WTC11 (cell line): Measurements from ENCODE around the gene SORCS2. TPM values are rescaled to one million over a fixed set of nuclear protein-coding genes. Genes with fewer than 3 reads are reported as not detected.
A peak's percentile ranks its signal among the peaks of the same experiment; 100 is the strongest.

ENCODE experiments used
- ATAC-seq: fragments of 200-7000 bp; cut with Tn5 transposase; 2 replicates; pipeline ENCODE4 v1.10.0; 2021; ENCODE audit warnings: mild to moderate bottlenecking, moderate library complexity
- CTCF ChIA-PET: fragments of 300-600 bp; sonication (Branson Sonifier 250); formaldehyde crosslinking; loops from one replicate; lab custom pipeline; 2021; ENCODE audit warnings: antibody characterized with exemption; lab: Charles Lee
- POLR2A ChIA-PET: fragments of 350-600 bp; sonication (Branson Sonifier 250); formaldehyde crosslinking; loops from one replicate; lab custom pipeline; 2021; ENCODE audit warnings: antibody characterized with exemption; lab: Charles Lee
- DNase-seq: peaks from one replicate; pipeline ENCODE4 v3.0.0; 2021; ENCODE audit warnings: low spot score
- H3K27ac Mint-ChIP-seq: 2 replicates; pipeline ENCODE4 v1.8.0; 2021; ENCODE audit warnings: mixed read lengths
- H3K27me3 Mint-ChIP-seq: 2 replicates; pipeline ENCODE4 v1.8.0; 2021; ENCODE audit warnings: low read depth, mild to moderate bottlenecking, moderate library complexity, mixed read lengths
- H3K36me3 Mint-ChIP-seq: 2 replicates; pipeline ENCODE4 v1.8.0; 2021; ENCODE audit warnings: mixed read lengths
- H3K4me1 Mint-ChIP-seq: 2 replicates; pipeline ENCODE4 v1.8.0; 2022; ENCODE audit warnings: mixed read lengths
- H3K4me3 Mint-ChIP-seq: 2 replicates; pipeline ENCODE4 v1.8.0; 2021; ENCODE audit warnings: mild to moderate bottlenecking, moderate library complexity, mixed read lengths
- H3K9me3 Mint-ChIP-seq: 2 replicates; pipeline ENCODE4 v1.8.0; 2021; ENCODE audit warnings: mixed read lengths
- ATF2 ChIP-seq: sonication (generic); formaldehyde crosslinking; IDR thresholded peaks from 2 replicates; pipeline ENCODE4 v1.8.1; 2022; ENCODE audit warnings: low read depth, missing genetic modification reagents, borderline replicate concordance
- CBFB ChIP-seq: sonication (generic); formaldehyde crosslinking; IDR thresholded peaks from 2 replicates; pipeline ENCODE4 v1.8.1; 2022; ENCODE audit warnings: mild to moderate bottlenecking, low read depth, missing genetic modification reagents
- CREB1 ChIP-seq: sonication (generic); formaldehyde crosslinking; IDR thresholded peaks from 2 replicates; pipeline ENCODE4 v1.8.0; 2023; ENCODE audit warnings: mild to moderate bottlenecking, missing genetic modification reagents
- CTCF ChIP-seq: fragments of 200-600 bp; IDR thresholded peaks from 2 replicates; pipeline ENCODE4 v1.8.0; 2022; ENCODE audit warnings: antibody characterized with exemption
- EMX1 ChIP-seq: fragments of 250-450 bp; sonication (Bioruptor Pico); IDR thresholded peaks from 2 replicates; pipeline ENCODE4 v1.8.0; 2021; ENCODE audit warnings: mild to moderate bottlenecking
- ERG ChIP-seq: fragments of 250-450 bp; sonication (Bioruptor Pico); IDR thresholded peaks from 2 replicates; pipeline ENCODE4 v1.8.0; 2021; ENCODE audit warnings: mild to moderate bottlenecking
- FOXP1 ChIP-seq: sonication (generic); formaldehyde crosslinking; IDR thresholded peaks from 2 replicates; pipeline ENCODE4 v1.8.0; 2022; ENCODE audit warnings: missing genetic modification reagents, mild to moderate bottlenecking, moderate library complexity, borderline replicate concordance
- GABPB1 ChIP-seq: sonication (generic); formaldehyde crosslinking; IDR thresholded peaks from 2 replicates; pipeline ENCODE4 v1.8.1; 2023; ENCODE audit warnings: mild to moderate bottlenecking, missing genetic modification reagents
- HMGXB4 ChIP-seq: sonication (generic); formaldehyde crosslinking; IDR thresholded peaks from 2 replicates; pipeline ENCODE4 v1.8.1; 2023; ENCODE audit warnings: mild to moderate bottlenecking, moderate library complexity, missing genetic modification reagents
- IRF2 ChIP-seq: sonication (generic); formaldehyde crosslinking; IDR thresholded peaks from 2 replicates; pipeline ENCODE4 v1.8.0; 2022; ENCODE audit warnings: low read depth, missing genetic modification reagents, borderline replicate concordance
- MYBL2 ChIP-seq: sonication (generic); formaldehyde crosslinking; IDR thresholded peaks from 2 replicates; pipeline ENCODE4 v1.8.1; 2023; ENCODE audit warnings: mild to moderate bottlenecking, moderate library complexity, missing genetic modification reagents
- NFYB ChIP-seq: sonication (generic); formaldehyde crosslinking; conservative IDR thresholded peaks from 2 replicates; pipeline ENCODE4 v1.8.0; 2022; ENCODE audit warnings: low read depth, missing genetic modification reagents
- NR2C2 ChIP-seq: sonication (generic); formaldehyde crosslinking; IDR thresholded peaks from 2 replicates; pipeline ENCODE4 v1.8.0; 2022; ENCODE audit warnings: mild to moderate bottlenecking, missing genetic modification reagents
- PRDM15 ChIP-seq: sonication (generic); formaldehyde crosslinking; IDR thresholded peaks from 2 replicates; pipeline ENCODE4 v1.8.0; 2022; ENCODE audit warnings: missing genetic modification reagents
- SMAD4 ChIP-seq: sonication (generic); formaldehyde crosslinking; IDR thresholded peaks from 2 replicates; pipeline ENCODE4 v1.8.0; 2022; ENCODE audit warnings: mild to moderate bottlenecking, missing genetic modification reagents
- TCF7 ChIP-seq: sonication (generic); formaldehyde crosslinking; IDR thresholded peaks from 2 replicates; pipeline ENCODE4 v1.8.0; 2022; ENCODE audit warnings: mild to moderate bottlenecking, low read depth, missing genetic modification reagents, moderate library complexity
- TP53 ChIP-seq: sonication (generic); formaldehyde crosslinking; IDR thresholded peaks from 2 replicates; pipeline ENCODE4 v1.8.1; 2023; ENCODE audit warnings: mild to moderate bottlenecking, missing genetic modification reagents
- ZNF121 ChIP-seq: sonication (generic); formaldehyde crosslinking; IDR thresholded peaks from 2 replicates; pipeline ENCODE4 v1.8.0; 2023; ENCODE audit warnings: missing genetic modification reagents
- ZNF232 ChIP-seq: sonication (generic); formaldehyde crosslinking; IDR thresholded peaks from 2 replicates; pipeline ENCODE4 v1.8.0; 2022; ENCODE audit warnings: mild to moderate bottlenecking, missing genetic modification reagents
- ZNF423 ChIP-seq: fragments of 250-450 bp; sonication (Bioruptor Pico); IDR thresholded peaks from 2 replicates; pipeline ENCODE4 v2.1.2; 2022; ENCODE audit warnings: mild to moderate bottlenecking, moderate library complexity
- ZNF512 ChIP-seq: sonication (generic); formaldehyde crosslinking; IDR thresholded peaks from 2 replicates; pipeline ENCODE4 v1.8.1; 2022; ENCODE audit warnings: missing genetic modification reagents, borderline replicate concordance
- ZNF671 ChIP-seq: fragments of 250-450 bp; sonication (Bioruptor Pico); IDR thresholded peaks from 2 replicates; pipeline ENCODE4 v1.8.0; 2021; ENCODE audit warnings: mild to moderate bottlenecking
- total RNA-seq: library from RNA; stranded (reverse); gene quantifications from 3 replicates; pipeline ENCODE4 v1.2.3, GENCODE V29; 2021

The SORCS2 gene
- total RNA-seq, 1 experiment from 2014 or later: 6.6 TPM

GRCh38 chr4:7425591-7426468 is 233.5 kb downstream of the SORCS2 start:
- H3K4me1 Mint-ChIP-seq: peaks cover 36% of the 10 kb centered on the region
- ChIA-PET POLR2A (no interaction called here), CTCF (interaction anchor here (1.6 kb wide), 1 partner anchor 35 kb away, joined by 4 read pairs; no protein-coding TSS in a partner anchor)
- H3K27ac Mint-ChIP-seq: no peak overlapping the region
- no peak for ATAC-seq
- no peak overlapping the region for H3K4me3 Mint-ChIP-seq
- H3K9me3 Mint-ChIP-seq: no peaks in the 10 kb centered on the region
- no peak for TF ChIP-seq ATF2 (CRISPR knock-in tag)
- TF ChIP-seq IRF2: no peak
- TF ChIP-seq ZNF232: no peak
- TF ChIP-seq FOXP1 (CRISPR knock-in tag): no peak
- no peak for TF ChIP-seq SMAD4 (CRISPR knock-in tag)
- no peak for TF ChIP-seq TCF7 (CRISPR knock-in tag)
- no peak for TF ChIP-seq MYBL2 (CRISPR knock-in tag)
- no peak for TF ChIP-seq GABPB1 (CRISPR knock-in tag)
- no peak for TF ChIP-seq ZNF512 (CRISPR knock-in tag)
- TF ChIP-seq EMX1 (CRISPR knock-in tag): no peak
- no peak for TF ChIP-seq ERG (CRISPR knock-in tag)
- DNase-seq: peak; percentile 6
- H3K27me3 Mint-ChIP-seq: peaks cover 2% of the 10 kb centered on the region; the same call in 1 of the 2 replicates
- no peaks in the 10 kb centered on the region for H3K36me3 Mint-ChIP-seq

GRCh38 chr4:7426525-7427171 is 234.3 kb downstream of the SORCS2 start:
- H3K36me3 Mint-ChIP-seq: no peaks in the 10 kb centered on the region
- TF ChIP-seq HMGXB4 (CRISPR knock-in tag): no peak
- TF ChIP-seq ZNF423: no peak
- TF ChIP-seq ZNF121 (CRISPR knock-in tag): no peak
- TF ChIP-seq CREB1: no peak
- no peak for TF ChIP-seq CTCF
- no peak for TF ChIP-seq ZNF232
- TF ChIP-seq PRDM15 (CRISPR knock-in tag): no peak
- TF ChIP-seq CBFB (CRISPR knock-in tag): no peak
- TF ChIP-seq TP53: no peak
- no peak for TF ChIP-seq ZNF671 (CRISPR knock-in tag)
- no peak for TF ChIP-seq NR2C2 (CRISPR knock-in tag)
- no peak for TF ChIP-seq NFYB (CRISPR knock-in tag)

More at GRCh38 chr4:7426525-7427171, 234.3 kb downstream of the SORCS2 start:
- Mint-ChIP-seq H3K9me3 (no peaks in the 10 kb centered on the region), H3K27ac (no peak overlapping the region), H3K4me3 (no peak overlapping the region), H3K4me1 (peaks cover 37% of the 10 kb centered on the region), H3K27me3 (peaks cover 2% of the 10 kb centered on the region; the same call in 1 of the 2 replicates)
- ATAC-seq (no peak), DNase-seq (peak; percentile 9)
- CTCF ChIA-PET: interaction anchor here (1.4 to 1.6 kb wide), 2 partner anchors 34 to 188 kb away, joined by 3 to 4 read pairs; no protein-coding TSS in a partner anchor
- POLR2A ChIA-PET: no interaction called here
